HG02943 (cell line): ENCODE measurements around the gene LHPP.
"Not testable (repeated sequence)": the region's sequence is repeated elsewhere in the genome, so short reads cannot be mapped to it uniquely, and the experiment has no call there.

Source experiments
- ATAC-seq: cut with Tn5 transposase; IDR thresholded peaks from one replicate; pipeline ENCODE4 v1.9.1; 2021; ENCODE audit warnings: mild to moderate bottlenecking, low read depth, moderate library complexity; ENCODE audit not compliant: unreplicated experiment

The LHPP gene

GRCh38 chr10:124461642-124462347 is at the start of gene LHPP:
Gene LHPP, plus strand, starts transcription at chr10:124461823. Its CDS starts 40 bp downstream, at chr10:124461863.
- ATAC-seq: peak; percentile 93

DNA sequence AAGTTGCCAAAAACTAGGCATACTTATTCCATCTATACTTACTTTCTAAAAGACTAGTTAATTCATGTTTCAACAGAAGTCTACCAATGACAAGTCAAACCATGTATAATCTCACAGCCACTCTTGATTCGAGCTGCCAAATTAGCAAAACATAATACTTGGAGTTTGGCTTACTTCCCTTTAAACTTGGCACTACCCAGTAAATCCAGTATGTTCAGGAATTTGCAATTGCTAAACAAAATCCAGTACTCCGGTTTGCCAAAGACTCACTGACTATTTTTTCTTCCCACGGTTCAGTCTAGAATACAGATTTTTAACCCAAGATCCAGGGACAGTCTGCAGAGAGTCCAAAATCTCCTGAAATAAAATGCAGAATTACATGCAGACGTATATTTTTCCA is 47.5 kb upstream of the LHPP start:
- ATAC-seq: no peak

- no peak for ATAC-seq
Measured at GRCh38 chr10:124415210-124415609, 46.4 kb upstream of the LHPP start.

- no peak for ATAC-seq
Measured at GRCh38 chr10:124416733-124417132, 44.9 kb upstream of the LHPP start.

- ATAC-seq: peak; percentile 19
Measured at GRCh38 chr10:124417895-124418725, 43.5 kb upstream of the LHPP start.

DNA sequence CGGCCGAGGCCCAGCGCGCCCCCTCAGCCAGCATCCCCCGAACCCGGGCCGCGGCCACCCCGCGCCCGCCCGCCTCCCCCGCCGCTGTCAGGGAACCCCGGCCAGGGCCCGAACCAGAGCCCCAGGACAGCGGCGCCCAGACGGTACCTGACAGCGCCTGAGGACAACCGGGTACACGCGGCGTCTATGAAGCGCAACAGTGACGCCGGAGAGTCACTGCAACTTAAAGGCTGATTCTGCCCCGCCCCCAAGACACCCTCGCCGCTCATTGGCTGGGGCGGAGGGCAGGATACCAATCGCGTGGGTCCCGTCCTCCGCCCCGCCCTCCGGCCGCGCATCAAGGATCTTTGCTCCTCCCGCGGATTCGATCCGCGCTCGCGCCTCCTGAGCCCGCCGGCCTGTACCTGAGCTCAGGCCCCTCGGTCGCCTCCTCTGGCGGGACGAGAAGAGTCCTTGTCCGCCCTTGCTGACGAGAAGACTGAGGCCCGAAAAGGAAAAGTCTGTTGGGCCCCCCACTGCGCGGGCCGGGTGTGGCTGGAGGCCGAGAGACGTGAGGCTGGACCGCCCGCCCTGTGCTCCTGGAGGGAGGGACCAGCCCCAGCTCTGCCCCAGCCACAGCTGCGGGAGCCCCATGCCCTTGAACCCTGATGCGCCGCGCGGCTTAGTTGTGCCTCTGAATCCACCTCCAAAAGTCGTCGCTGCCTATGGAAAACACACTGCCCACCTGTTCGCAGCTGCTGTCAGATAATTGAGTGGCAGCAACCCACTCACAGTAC is 42.7 kb upstream of the LHPP start, which contains the start of gene OAT:
Gene OAT, minus strand, starts transcription at position 198 of the 776 bp plus-strand sequence. CDS start 6,752 bp downstream, outside the sequence.
- ATAC-seq: peak; percentile 94

DNA sequence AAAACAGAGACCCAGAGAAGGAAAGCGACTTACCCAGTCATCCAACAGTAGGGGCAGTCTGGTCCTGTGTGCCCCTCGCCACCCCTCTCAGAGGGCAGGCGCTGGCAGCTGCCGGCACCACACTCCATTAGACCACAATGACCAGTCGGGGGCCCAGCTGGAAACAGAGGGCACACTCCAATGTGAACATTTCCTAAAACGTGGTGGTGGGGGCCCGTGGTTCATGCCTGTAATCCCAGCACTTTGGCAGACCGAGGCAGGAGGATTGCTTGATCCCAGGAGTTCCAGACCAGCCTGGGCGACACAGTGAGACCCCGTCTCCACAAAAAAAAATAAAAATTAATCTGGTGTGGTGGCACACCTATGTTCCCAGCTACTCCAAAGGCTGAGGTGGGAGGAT is 42.0 kb upstream of the LHPP start:
- no peak for ATAC-seq

- no peak for ATAC-seq
Measured at GRCh38 chr10:124420254-124420653, 41.4 kb upstream of the LHPP start.

DNA sequence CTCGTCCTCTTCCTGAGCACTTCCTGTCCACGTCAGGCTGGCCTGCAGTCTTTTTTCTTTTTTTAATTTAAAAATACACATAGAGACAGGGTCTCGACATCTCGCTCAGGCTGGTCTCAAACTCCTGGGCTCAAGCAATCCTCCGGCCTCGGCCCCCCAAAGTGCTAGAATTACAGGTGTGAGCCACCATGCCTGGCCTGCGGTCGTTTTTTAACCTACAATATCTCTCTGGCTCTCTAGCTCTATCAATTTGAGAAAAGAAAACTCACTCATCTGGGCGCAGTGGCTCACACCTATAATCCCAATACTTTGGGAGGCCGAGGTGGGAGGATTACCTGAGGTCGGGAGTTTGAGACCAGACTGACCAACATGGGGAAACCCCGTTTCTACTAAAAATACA is 38.9 kb upstream of the LHPP start:
- no peak for ATAC-seq

DNA sequence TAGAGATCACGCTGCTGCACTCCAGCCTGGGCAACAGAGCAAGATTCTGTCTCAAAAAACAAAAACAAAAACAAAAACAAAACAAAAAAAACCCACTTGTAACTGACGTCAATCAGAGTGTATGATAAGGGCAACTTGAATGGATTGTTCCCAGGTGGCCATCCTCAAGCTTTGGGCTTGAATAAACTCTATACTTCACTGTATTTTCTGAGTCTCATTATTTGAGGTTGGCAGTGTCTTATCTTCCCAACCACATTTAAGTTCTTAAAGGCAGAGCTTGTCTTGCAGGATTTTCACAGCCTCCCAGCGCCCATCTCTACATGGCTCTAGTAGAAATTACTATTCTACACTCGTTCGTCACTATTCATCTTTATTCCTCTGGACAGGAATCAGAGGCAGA is 37.8 kb upstream of the LHPP start:
- ATAC-seq: no peak

- no peak for ATAC-seq
Measured at GRCh38 chr10:124425227-124425962, 36.2 kb upstream of the LHPP start.

DNA sequence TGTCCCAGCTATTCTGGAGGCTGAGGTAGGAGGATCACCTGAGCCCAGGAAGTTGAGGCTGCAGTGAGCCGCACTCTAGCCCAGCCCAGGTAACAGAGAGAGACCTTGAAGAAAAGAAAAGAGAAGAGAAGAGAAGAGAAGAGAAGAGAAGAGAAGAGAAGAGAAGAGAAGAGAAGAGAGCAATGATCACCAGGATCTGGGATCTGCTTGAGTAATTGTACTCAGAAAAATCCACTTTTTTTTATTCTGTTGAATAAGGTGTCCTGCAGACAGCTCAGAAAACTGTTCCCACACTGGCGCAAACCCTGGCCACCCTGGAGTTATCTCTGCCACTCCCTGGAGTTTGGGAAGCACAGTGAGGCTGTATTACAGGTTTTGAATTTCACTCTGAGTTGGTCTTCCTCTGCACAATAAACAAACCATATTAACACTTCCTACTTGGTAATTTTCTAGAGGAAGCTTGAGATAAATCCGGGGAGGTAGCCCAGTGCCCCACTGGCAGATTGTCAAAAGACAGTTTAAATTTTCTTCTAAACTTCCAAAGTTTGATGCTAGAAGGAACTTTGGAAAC is 33.3 kb upstream of the LHPP start:
- ATAC-seq: no peak

DNA sequence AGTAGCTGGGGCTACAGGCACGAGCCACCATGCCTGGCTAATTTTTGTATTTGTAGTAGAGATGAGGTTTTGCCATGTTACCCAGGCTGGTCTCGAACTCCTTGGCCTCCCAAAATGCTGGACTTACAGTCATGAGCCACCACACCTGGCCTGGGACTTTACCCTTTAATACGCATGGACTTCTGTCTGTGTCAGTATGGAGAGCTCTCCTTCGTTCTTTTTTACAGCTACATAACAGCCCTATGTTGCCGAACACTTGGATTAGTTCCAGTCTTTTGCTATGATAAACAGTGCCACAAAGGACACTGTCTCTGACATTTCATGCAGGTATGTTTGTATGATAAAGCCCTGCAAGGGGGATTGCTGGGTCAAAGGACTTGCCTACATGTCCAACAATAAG is 32.0 kb upstream of the LHPP start:
- ATAC-seq: no peak

DNA sequence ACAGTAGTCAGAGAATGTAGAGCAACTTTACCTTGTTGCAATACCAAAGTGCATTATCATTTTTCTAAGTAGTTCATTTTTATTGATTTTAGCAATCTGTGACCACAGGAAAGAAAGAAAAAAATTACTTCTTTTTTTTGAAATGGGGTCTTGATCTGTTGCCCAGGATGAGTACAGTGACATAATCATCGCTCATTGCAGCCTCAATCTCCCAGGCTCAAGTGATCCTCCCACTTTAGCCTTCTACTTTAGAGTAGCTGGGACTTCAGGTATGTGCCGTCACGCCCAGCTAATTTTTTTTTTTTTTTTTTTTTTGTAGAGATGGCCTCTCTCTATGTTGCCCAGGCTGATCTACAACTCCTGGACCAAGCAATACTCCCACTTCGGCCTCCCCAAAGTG is 31.5 kb upstream of the LHPP start:
- ATAC-seq: no peak

DNA sequence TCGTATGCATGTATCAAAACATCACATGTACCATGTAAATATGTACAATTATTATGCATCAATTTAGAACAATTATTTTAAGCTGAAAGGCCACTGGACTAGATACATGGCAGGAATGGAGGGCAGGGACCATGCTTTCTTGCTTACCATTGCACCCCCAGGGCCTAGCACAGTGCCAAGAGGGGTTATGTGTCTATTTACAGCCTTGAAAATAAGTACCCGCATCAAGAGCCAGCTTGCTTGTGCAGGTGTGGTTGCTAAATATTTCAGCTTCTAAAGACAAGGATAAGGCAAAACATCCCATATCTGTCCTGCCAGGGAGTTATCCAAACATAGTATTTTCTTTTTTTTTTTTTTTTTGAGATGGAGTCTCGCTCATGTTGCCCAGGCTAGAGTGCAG is 28.2 kb upstream of the LHPP start:
- no peak for ATAC-seq

- ATAC-seq: not testable (repeated sequence)
Measured at GRCh38 chr10:124435683-124436082, 25.9 kb upstream of the LHPP start.

- peak; percentile 71 for ATAC-seq
Measured at GRCh38 chr10:124436191-124436638, 25.4 kb upstream of the LHPP start.

- ATAC-seq: not testable (repeated sequence)
Measured at GRCh38 chr10:124441694-124442093, 19.9 kb upstream of the LHPP start.

- no peak for ATAC-seq
Measured at GRCh38 chr10:124446830-124447750, 14.5 kb upstream of the LHPP start.
